GM12874 (cell line): ENCODE results near the gene ITGA11.

Source experiments
- CTCF ChIP-seq: IDR thresholded peaks from 2 replicates; pipeline ENCODE4 v1.5.1; 2011; ENCODE audit warnings: low read depth, mild to moderate bottlenecking, control low read depth, low read length, moderate library complexity; ENCODE audit not compliant: insufficient read depth

The ITGA11 gene

GRCh38 chr15:68289621-68290352, 142.2 kb downstream of the ITGA11 start:
- TF ChIP-seq CTCF: no peak

- no peak for TF ChIP-seq CTCF
These were observed 142.9 kb downstream of the ITGA11 start for GRCh38 chr15:68289057-68289456.

GRCh38 chr15:68286256-68286655, 145.7 kb downstream of the ITGA11 start:
- no peak for TF ChIP-seq CTCF

DNA sequence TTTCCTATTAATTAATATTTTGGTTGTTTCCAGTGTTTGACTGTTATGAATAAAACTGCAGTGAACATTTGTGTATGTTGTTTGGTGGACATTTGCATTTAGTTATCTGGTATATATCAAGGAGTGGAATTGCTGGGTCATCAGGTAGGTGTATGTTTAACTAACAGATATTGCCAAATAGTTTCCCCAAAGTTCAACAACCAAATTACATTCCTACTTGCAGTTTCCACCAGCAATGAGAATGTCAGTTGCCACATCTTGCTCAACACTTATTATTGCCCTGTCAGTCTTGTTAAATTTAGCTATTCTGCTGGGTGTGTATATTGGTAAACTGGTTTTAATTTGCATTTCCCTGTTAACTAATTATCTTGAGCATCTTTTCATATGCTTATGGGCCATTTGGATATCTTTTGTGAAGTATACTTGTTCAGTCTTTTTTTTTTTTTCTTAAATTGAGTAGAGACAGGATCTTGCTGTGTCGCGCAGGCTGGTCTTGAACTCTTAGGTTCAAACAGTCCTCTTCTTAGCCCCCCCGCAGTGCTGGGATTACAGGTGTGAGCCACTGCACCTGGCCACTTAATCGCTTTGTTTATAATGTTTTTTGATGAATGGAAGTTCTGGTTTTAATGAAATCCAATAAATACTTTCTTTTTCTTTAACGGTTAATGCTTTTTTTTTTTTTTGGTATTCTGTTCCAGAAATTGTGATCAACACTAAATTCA, 146.5 kb downstream of the ITGA11 start:
- no peak for TF ChIP-seq CTCF

DNA sequence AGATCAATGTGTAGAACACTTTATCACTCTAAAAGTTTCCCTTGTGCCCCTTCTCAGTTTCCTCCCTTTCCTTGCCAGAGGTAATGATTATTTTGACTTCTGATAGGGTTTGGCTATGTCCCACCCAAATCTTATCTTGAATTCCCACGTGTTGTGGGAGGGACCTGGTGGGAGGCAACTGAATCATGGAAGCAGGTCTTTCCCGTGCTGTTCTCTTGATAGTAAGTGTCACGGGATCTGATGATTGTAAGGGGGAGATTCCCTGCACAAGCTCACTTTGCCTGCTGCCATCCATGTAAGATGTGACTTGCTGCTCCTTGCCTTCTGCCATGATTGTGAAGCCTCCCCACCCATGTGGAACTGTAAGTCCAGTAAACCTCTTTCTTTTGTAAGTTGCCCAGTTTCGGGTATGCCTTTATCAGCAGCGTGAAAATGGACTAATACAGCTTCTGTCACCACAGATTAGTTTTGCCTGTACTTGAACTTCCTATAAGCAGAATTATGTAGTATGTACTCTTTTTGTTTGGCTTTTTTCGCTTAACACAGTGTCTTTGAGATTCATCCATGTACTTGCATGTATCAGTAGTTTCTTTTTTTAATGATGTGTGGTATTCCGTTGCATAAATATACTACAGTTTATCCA, 147.2 kb downstream of the ITGA11 start:
- no peak for TF ChIP-seq CTCF

DNA sequence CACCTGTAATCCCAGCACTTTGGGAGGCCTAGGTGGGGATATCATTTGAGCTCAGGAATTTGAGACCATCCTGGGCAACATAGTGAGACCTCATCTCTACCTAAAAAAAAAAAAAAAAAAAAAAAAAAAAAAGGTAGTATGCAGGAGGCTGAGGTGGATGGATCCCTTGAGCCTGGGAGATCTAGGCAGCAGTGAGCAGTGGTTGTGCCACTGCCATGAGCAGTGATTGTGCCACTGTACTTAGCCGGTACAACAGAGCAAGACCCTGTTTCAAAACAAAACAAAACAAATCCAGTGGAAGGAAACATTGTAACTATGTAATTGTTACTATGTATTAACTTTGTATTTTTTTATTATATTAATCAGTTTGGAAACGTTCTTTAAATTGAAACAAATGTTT, 148.6 kb downstream of the ITGA11 start:
- no peak for TF ChIP-seq CTCF

DNA sequence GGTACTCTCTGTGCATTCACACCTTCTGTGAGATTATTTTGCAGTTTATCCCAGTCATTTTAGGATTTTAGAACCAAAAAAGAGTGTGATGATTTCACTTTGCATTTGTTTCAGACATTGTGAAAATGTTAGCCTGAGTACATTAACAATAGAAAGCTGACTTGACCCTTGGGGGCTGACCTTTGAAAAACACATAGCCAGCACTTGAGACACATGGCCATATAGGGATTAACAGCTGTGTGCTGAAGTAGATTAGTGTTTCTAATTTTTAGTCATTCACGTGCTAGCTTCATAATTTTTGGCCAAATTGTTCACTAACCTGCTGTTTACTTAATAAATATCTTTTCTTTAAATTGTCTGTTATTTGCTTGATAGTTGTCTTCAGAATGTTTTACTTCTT, 151.0 kb downstream of the ITGA11 start:
- TF ChIP-seq CTCF: no peak
